GM10266 (cell line): Measurements from ENCODE around the gene GSTT2B.
"Not testable (repeated sequence)": the region's sequence is repeated elsewhere in the genome, so short reads cannot be mapped to it uniquely, and the experiment has no call there.

Experiments used
- DNase-seq: peaks from one replicate; pipeline ENCODE4 v3.0.0; 2012; ENCODE audit errors: extremely low spot score
- CTCF ChIP-seq: IDR thresholded peaks from 2 replicates; pipeline ENCODE4 v1.5.1; 2012; ENCODE audit warnings: mild to moderate bottlenecking, low read depth; ENCODE audit not compliant: control insufficient read depth, insufficient read depth; ENCODE audit errors: missing control alignments

The GSTT2B gene

GRCh38 chr22:24006207-24006913, 45.4 kb upstream of the GSTT2B start:
- TF ChIP-seq CTCF, result no peak
- DNase-seq, result no peak

- no peak for DNase-seq
- TF ChIP-seq CTCF, result no peak
Observed at GRCh38 chr22:24005201-24005600, 44.2 kb upstream of the GSTT2B start, which contains the start of gene GSTT4. TSS of gene GSTT4 (minus strand) at chr22:24005453. CDS start at chr22:24005356, 97 bp downstream.

GRCh38 chr22:24003887-24004286, 42.9 kb upstream of the GSTT2B start:
- no peak for TF ChIP-seq CTCF
- no peak for DNase-seq

- no peak for TF ChIP-seq CTCF
- DNase-seq, result no peak
Observed at GRCh38 chr22:24002851-24003250, 41.9 kb upstream of the GSTT2B start.

- no peak for TF ChIP-seq CTCF
- no peak for DNase-seq
Observed at GRCh38 chr22:24002272-24002671, 41.3 kb upstream of the GSTT2B start.

GRCh38 chr22:24001314-24001713, 40.3 kb upstream of the GSTT2B start:
- DNase-seq, result no peak
- TF ChIP-seq CTCF, result no peak

- not testable (repeated sequence) for DNase-seq
Observed at GRCh38 chr22:23999779-24000178, 38.8 kb upstream of the GSTT2B start.

- no peak for TF ChIP-seq CTCF
- DNase-seq, result no peak
Observed at GRCh38 chr22:23997092-23997491, 36.1 kb upstream of the GSTT2B start.

- DNase-seq, result not testable (repeated sequence)
Observed at GRCh38 chr22:23993581-23994177, 32.7 kb upstream of the GSTT2B start.

GRCh38 chr22:23993080-23993479, 32.1 kb upstream of the GSTT2B start:
- DNase-seq, result not testable (repeated sequence)

GRCh38 chr22:23989583-23990244, 28.7 kb upstream of the GSTT2B start:
- DNase-seq, result not testable (repeated sequence)
